Stimulated activated CD8-positive, alpha-beta memory T cell treated with anti-CD3 and anti-CD28 coated beads, Interleukin-4, amount 100 ng/mL, for 4 hours (primary cell): Measurements from ENCODE around the gene BTN3A1.
"Not testable (repeated sequence)": the region's sequence is repeated elsewhere in the genome, so short reads cannot be mapped to it uniquely, and the experiment has no call there.

ENCODE experiments used
- DNase-seq, 2 donors: peaks; one replicate each; pipeline ENCODE4 v3.0.0-alpha.2; 2020; ENCODE audit warnings: low read depth in 2 of 2, low spot score in 1 of 2

The BTN3A1 gene

DNA sequence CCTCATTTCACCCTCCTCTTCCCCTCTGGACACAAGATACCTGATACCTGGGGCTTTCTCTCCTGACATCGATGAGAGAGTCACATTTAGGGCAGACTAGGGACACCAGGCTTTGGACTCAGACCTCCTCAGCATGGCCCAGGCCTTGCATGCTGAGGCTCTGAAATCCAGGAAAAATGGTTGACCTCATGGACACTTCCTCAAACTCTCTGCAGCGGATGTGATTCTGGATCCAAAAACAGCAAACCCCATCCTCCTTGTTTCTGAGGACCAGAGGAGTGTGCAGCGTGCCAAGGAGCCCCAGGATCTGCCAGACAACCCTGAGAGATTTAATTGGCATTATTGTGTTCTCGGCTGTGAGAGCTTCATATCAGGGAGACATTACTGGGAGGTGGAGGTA lies 10.9 kb downstream of the BTN3A1 start:
- no peak for DNase-seq

- DNase-seq = no peak
These were observed 12.2 kb downstream of the BTN3A1 start for GRCh38 chr6:26414281-26414680.

GRCh38 chr6:26415036-26415614 lies 13.1 kb downstream of the BTN3A1 start:
- DNase-seq = no peak

GRCh38 chr6:26415791-26416190 lies 13.7 kb downstream of the BTN3A1 start:
- DNase-seq = no peak

DNA sequence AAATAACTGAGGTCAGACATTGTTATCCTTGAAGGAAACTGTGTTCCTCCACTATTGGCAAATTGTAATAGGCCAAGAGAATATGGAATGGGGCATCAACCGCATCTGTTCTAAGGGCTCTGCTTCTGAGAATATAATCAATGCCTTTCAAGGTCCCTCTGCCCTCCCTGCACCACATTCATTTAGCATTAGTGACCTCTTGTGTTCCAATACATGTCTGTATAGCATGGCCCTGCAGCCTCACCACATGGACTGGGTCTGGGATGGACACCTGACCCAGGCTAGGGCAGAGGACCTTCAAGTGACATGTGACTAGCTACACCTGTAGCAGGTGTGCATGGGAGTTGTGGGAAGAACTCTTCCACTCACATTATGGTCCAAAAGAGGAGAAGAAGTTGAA lies 14.2 kb downstream of the BTN3A1 start:
- DNase-seq = no peak

DNA sequence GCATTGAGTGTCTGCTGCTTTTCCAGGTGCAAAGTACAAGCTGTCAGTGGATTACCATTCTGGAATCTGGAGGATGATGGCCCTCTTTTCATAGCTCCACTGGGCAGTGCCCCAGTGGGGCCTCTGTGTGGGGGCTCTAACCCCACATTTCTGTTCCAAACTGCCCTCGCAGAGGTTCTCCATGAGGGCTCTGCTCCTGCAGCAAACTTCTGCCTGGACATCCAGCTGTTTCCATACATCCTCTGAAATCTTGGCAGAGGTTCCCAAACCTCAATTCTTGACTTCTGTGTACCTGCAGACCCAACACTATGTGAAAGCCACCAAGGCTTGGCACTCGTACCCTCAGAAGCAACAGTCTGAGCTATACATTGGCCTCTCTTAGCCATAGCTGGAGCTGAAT lies 16.0 kb downstream of the BTN3A1 start:
- DNase-seq = not testable (repeated sequence)

DNA sequence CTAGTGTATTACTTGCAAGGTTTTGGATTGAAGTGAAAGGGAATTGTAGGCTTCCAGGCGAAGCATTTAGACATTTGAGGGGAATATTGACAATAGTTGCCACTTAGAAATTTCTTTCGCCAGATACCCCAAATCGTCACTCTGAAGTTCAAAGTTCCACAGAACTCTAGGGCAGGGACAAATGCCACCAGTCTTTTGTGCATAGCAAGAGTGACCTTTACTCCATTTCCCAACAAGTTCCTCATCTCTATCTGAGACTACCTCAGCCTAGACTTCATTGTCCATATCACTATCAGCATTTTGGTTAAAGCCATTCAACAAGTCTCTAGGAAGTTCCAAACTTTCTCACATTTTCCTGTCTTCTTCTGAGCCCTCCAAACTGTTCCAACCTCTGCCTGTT lies 16.7 kb downstream of the BTN3A1 start:
- not testable (repeated sequence) for DNase-seq

DNA sequence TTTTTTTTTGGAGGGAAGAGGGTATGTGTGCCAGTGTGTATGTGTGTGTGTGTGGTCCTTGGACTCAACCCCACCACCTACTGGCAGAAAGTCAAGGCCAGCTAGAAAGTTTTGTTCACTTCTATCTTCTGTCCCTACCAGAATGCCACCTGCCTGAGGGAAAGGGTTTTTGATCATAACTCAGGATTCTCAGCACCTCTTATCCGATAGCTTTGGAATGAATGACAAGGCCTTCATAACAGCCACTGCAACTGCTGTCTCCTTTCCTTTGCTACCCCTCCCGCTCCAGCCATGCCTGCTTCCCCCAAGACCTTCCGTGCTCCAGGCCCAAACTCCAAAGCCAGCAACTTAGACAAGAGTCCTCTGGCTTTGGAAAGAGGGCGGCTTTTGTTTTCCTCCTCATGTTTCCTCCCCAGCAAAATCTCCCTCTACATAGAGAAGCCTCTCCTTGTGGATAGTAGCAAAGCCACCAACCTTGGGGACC lies 18.7 kb downstream of the BTN3A1 start:
- no peak for DNase-seq

DNA sequence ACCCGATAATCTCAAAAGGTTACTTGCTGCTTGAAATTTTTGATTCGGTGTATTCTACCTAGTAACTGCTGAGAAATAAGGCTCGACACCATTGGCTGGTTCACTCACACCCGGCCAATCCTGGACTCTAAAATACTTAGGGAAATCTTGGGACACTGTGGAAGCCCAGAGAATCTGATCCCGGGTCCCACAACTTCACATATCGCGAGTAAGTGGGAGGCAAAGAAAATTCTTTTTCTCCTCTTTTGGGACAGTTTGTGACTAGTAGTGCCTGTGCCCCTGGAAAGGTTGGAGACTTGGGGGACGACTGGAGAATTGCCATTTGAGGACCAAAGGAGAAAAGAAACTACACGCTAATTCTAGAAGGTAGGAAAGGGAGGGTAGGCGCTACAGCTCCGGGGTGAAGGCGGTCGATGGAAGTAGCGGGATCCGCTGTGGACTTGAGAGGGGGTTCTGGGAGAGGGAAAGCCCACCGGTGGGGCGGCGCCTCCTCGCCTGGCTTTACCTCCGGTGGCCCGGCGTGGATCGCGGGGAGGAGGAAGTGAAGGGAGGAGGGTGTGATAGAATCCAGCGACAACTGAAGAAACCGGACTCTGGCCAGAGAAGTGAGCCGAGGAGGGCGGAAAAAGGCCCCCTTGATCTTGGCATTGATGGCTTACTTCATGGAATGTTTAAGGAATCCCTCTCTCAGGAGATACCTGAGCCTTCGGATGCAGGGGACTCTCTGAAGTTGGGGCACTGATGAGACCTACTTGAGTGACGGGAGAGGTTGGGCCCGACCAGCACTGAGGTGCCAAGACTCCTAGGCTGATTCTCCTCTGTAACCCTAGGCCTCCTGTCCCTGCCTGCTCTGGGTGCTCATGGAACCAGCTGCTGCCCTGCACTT lies 19.4 kb downstream of the BTN3A1 start:
- no peak for DNase-seq

GRCh38 chr6:26422329-26422728 lies 20.3 kb downstream of the BTN3A1 start:
- DNase-seq = no peak

GRCh38 chr6:26426691-26427450 lies 24.8 kb downstream of the BTN3A1 start:
- no peak for DNase-seq

- no peak for DNase-seq
These were observed 25.4 kb downstream of the BTN3A1 start for GRCh38 chr6:26427451-26427809.

DNA sequence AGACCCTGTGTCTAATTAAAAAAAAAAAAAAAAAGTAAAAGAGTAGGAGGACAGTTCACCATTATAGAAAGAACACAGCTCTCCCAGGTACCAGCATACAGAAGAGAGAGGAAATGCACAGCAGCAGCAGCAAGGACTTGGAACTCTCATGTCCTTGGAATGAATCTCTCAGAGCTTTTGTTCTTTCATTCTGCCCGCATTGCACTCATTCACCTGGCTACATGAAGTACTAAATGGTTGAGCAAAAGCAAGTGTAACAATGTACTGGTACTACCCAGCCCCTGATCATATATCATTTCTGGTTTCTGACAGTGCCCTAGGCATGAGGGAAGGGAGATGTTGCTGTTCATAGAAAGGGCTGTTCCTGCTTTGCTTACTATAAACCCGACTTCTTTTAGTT lies 26.1 kb downstream of the BTN3A1 start:
- no peak for DNase-seq

- DNase-seq = no peak
These were observed 28.7 kb downstream of the BTN3A1 start for GRCh38 chr6:26430787-26431186.

DNA sequence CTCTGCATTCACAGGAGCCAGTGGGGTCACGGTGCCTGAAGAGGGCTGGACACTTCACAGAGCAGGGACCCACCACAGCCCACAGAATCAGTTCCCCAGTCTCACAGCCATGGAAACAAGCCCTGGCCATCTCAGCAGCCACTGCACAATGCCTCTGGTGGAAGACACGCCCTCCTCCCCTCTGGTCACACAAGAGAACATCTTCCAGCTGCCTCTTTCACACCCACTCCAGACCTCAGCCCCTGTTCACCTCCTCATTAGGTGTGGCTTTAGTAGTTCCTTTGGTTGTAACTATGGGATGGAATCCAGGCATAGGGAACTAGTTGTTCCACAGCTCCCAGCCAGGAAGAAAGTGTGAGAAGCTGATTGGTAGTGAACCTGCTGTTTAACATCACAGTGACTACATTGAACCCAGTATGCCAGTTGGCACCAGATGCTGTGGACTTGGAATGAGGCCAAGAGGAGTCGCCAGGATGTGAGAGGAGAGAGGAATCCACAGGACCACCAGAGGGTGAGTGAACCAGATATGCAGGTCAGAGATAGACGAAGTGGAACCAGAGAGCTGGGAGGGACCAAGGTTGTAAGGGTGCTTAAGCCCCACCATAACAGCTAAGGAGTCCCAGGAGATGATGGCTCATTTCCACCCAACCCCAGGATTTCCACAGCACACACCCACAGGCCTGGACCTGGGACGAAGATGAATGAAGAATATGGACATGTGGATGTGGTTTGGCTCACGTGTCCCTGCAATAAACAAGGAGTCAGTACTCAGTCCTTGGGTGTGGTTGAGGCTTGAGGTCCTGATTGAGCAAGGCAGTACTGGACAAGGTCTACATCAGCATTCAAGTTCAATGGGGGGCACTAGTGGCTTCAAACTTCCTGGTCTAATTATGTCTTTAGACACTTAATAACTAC lies 29.4 kb downstream of the BTN3A1 start:
- no peak for DNase-seq

DNA sequence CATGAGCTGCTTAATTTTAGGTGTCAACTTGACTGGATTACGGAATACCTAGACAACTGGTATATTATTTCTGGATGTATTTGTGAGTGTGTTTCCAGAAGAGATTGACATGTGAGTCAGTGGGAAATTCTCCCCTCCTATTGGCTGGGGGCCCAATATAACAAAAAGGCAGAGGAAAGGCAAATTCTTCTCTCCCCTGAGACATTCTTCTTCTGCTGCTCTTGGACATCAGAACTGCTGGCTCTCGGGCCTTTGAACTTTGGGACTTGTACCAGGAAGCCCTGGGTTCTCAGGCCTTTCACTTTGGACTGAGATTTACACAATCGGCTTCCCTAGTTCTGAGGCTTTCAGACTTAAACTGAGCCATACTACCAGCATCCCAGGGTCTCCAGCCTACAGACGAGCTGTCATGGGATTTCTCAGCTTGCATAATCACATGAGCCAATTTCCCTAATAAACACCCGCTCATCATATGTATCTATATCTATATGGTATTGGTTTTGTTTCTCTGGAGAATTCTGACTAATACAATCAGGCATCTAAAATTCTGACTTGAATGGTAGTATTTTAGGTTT lies 30.6 kb downstream of the BTN3A1 start:
- DNase-seq = no peak

- not testable (repeated sequence) for DNase-seq
These were observed 31.6 kb downstream of the BTN3A1 start for GRCh38 chr6:26433680-26434079.

DNA sequence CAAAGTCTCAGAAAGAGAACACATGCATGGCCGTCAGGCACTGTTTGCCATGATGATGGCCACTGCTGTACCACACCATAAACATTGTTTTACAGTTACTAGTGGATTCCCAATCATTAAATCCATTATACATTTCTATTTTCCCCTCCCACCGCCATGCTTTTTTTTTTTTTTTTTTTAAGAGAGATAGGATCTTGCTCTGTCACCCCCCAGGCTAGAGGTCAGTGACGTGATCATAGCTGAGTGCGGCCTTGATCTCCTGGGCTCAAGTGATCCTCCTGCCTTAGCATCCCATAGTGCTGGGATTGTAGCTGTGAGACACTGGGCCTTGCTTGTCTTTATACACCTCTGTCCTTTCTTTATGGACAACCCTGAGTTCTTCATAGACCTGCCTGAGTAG lies 33.9 kb downstream of the BTN3A1 start:
- DNase-seq = no peak

DNA sequence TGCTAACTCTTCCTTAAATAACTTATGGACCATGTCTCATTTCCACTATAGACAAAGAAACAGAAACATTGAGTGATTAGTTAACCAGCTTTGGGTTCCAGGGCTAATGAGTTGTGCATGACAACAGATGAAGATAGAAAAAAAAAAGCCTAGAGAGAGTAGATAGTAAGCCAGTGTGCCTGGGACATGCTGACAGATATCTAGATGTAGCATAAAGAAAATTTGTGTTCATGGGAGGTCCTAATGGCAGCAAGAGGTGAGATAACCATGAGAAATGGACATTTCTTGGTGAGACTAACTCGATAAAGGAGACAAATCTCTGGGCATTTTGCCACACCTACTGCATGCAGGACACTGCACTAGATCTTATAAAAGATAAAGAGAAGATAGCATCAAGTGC lies 35.5 kb downstream of the BTN3A1 start:
- no peak for DNase-seq

GRCh38 chr6:26438000-26438399 lies 35.9 kb downstream of the BTN3A1 start:
- DNase-seq = no peak
